Fibroblast of mammary gland (primary cell): ENCODE data around the gene ARL3.

Source experiments
- DNase-seq: peaks from one replicate; pipeline ENCODE4 v3.0.0-alpha.2; 2010; ENCODE audit warnings: low read depth
- H3K4me3 ChIP-seq: 2 replicates; pipeline ENCODE4 v1.5.1; 2011; ENCODE audit warnings: low read depth, mild to moderate bottlenecking, low read length, moderate library complexity; ENCODE audit not compliant: control insufficient read depth
- CTCF ChIP-seq: conservative IDR thresholded peaks from 2 replicates; pipeline ENCODE4 v1.5.1; 2011; ENCODE audit warnings: low read depth, low read length, inconsistent platforms; ENCODE audit not compliant: control insufficient read depth, insufficient read depth

The ARL3 gene

GRCh38 chr10:102626026-102626685 is 88.0 kb downstream of the ARL3 start:
- no peak for TF ChIP-seq CTCF
- no peak overlapping the region for H3K4me3 ChIP-seq
- no peak for DNase-seq

GRCh38 chr10:102624751-102625645 is 89.2 kb downstream of the ARL3 start:
- TF ChIP-seq CTCF = no peak
- DNase-seq = no peak
- no peak overlapping the region for H3K4me3 ChIP-seq

- no peak for DNase-seq
- no peak for TF ChIP-seq CTCF
- H3K4me3 ChIP-seq = no peak overlapping the region
Observed at GRCh38 chr10:102624094-102624493, 90.1 kb downstream of the ARL3 start.
